H4 (cell line): ENCODE results near the gene BGLAP. TPM values are rescaled to one million over a fixed set of nuclear protein-coding genes. Genes with fewer than 3 reads are reported as not detected.
A peak's percentile ranks its signal among the peaks of the same experiment; 100 is the strongest.

Source experiments
- DNase-seq: peaks from one replicate; pipeline ENCODE4 v3.0.0-alpha.2; 2015; ENCODE audit warnings: low spot score
- total RNA-seq: library from RNA; depleted of rRNA; stranded (reverse); fragments of >200 nt; shearing (Covaris generic); gene quantifications from 2 replicates; pipeline ENCODE4 v1.2.3, GENCODE V29; 2014; rRNA removed

The BGLAP gene
- total RNA-seq, 1 experiment from 2014 or later, result 0.08 TPM

DNA sequence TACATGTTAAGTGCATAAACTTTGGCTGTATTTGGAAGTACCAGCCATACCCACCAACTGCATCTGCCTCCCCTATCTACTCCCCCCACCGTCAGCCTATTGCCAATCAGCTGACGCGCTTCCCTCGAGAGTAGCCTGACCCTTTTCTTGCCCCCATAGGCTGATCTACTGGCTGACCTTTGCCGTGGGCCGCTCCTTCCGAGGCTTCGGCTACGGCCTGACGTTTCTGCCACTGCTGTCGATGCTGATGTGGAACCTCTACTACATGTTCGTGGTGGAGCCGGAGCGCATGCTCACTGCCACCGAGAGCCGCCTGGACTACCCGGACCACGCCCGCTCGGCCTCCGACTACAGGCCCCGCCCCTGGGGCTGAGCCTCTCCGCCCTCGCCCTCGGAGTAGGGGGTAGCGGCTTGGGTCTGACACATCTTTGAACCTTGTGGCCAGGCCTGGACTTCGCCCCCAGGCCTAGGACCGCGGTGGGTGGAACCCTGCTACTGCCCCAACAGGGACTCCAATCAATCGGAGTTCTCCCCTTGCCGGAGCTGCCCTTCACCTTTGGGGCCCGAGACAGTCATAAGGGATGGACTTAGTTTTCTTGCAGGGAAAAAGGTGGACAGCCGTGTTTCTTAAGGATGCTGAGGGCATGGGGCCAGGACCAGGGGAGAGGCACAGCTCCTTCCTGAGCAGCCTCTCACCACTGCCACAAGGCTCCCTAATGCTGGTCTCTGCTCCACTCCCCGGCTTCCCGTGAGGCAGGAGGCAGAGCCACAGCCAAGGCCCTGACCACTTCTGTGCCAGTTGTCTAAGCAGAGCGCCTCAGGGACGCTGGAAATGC lies 49.5 kb downstream of the BGLAP start:
- DNase-seq, result peak; percentile 25

Other genes starting within 250 kb of the BGLAP start
- 874 and 1,103 TPM in 2 replicates for gene SSR2, start 221.2 kb upstream of the BGLAP start, total RNA-seq
- 23.0 and 24.4 TPM in 2 replicates for gene UBQLN4, start 188.4 kb upstream of the BGLAP start, total RNA-seq
- 66.7 and 84.8 TPM in 2 replicates for gene LAMTOR2, start 187.4 kb upstream of the BGLAP start, total RNA-seq
- 0.19 TPM in 1 of 2 replicates, not detected in the other for gene RAB25, start 181.0 kb upstream of the BGLAP start, total RNA-seq
- 2.8 and 4.5 TPM in 2 replicates for gene MEX3A, start 159.7 kb upstream of the BGLAP start, total RNA-seq
- gene LMNA, start 127.5 kb upstream of the BGLAP start, total RNA-seq, result 257 and 363 TPM in 2 replicates
- gene SEMA4A, start 88.6 kb upstream of the BGLAP start, total RNA-seq, result 0.15 TPM in 1 of 2 replicates, not detected in the other
- gene SLC25A44, start 48.1 kb upstream of the BGLAP start, total RNA-seq, result 17.7 and 17.8 TPM in 2 replicates
- 68.2 and 79.0 TPM in 2 replicates for gene PMF1, start 29.2 kb upstream of the BGLAP start, total RNA-seq
- 0.50 and 1.0 TPM in 2 replicates for gene PAQR6, start 5.9 kb downstream of the BGLAP start, total RNA-seq
- 39.9 and 45.9 TPM in 2 replicates for gene SMG5, start 40.6 kb downstream of the BGLAP start, total RNA-seq
- 1.4 and 7.3 TPM in 2 replicates for gene TMEM79, start 42.1 kb downstream of the BGLAP start, total RNA-seq
- 81.7 and 84.6 TPM in 2 replicates for gene GLMP, start 53.5 kb downstream of the BGLAP start, total RNA-seq
- gene VHLL, start 57.1 kb downstream of the BGLAP start, total RNA-seq, result not detected in 2 replicates
- 584 and 592 TPM in 2 replicates for gene CCT3, start 96.1 kb downstream of the BGLAP start, total RNA-seq
- 0.23 and 0.39 TPM in 2 replicates for gene TSACC, start 96.3 kb downstream of the BGLAP start, total RNA-seq
- gene RHBG, start 127.0 kb downstream of the BGLAP start, total RNA-seq, result 0.06 TPM in 1 of 2 replicates, not detected in the other